A673 (cell line): ENCODE data around the gene SAMHD1. TPM values are rescaled to one million over a fixed set of nuclear protein-coding genes. Genes with fewer than 3 reads are reported as not detected.

Experiments used
- BruUV-seq: library from RNA; stranded (reverse); fragments of 400-500 nt; replicated peaks from 2 replicates; lab custom pipeline; 2021; lab: Mats Ljungman, UMichigan
- CTCF ChIA-PET: fragments of 300-600 bp; sonication (Branson Sonifier 250); formaldehyde crosslinking; loops from one replicate; lab custom pipeline; 2022; ENCODE audit warnings: antibody characterized with exemption; lab: Charles Lee
- POLR2A ChIA-PET: fragments of 300-600 bp; sonication (Branson Sonifier 250); formaldehyde crosslinking; loops from one replicate; lab custom pipeline; 2022; ENCODE audit warnings: antibody characterized with exemption; ENCODE audit not compliant: low non-redundant PET; lab: Charles Lee
- DNase-seq: peaks from one replicate; pipeline ENCODE4 v3.0.0-alpha.2; 2015; ENCODE audit warnings: low spot score
- H3K27ac ChIP-seq: fragments of 200-600 bp; sonication (generic); 2 replicates; pipeline ENCODE4 v1.5.1; 2016; ENCODE audit warnings: mixed run types, low read depth, mild to moderate bottlenecking, mixed read lengths, antibody characterized with exemption, low read length; ENCODE audit not compliant: poor library complexity, severe bottlenecking
- H3K27me3 ChIP-seq: fragments of 200-600 bp; sonication (generic); replicated peaks from 2 replicates; pipeline ENCODE4 v1.6.1; 2017; ENCODE audit warnings: mixed run types, low read depth, mild to moderate bottlenecking, mixed read lengths, antibody characterized with exemption, low read length; ENCODE audit not compliant: insufficient read depth, poor library complexity
- H3K36me3 ChIP-seq: fragments of 200-600 bp; sonication (generic); 2 replicates; pipeline ENCODE4 v1.6.1; 2016; ENCODE audit warnings: mixed run types, mild to moderate bottlenecking, mixed read lengths, antibody characterized with exemption, low read length; ENCODE audit not compliant: insufficient read depth, poor library complexity, severe bottlenecking
- H3K4me1 ChIP-seq: fragments of 200-600 bp; sonication (generic); 2 replicates; pipeline ENCODE4 v1.6.1; 2017; ENCODE audit warnings: mixed run types, mild to moderate bottlenecking, mixed read lengths, antibody characterized with exemption, low read length; ENCODE audit not compliant: insufficient read depth, poor library complexity, severe bottlenecking
- H3K4me3 ChIP-seq: fragments of 200-600 bp; sonication (generic); 2 replicates; pipeline ENCODE4 v1.5.1; 2016; ENCODE audit warnings: low read depth, mixed run types, mild to moderate bottlenecking, mixed read lengths, low read length; ENCODE audit not compliant: poor library complexity, severe bottlenecking
- H3K9me3 ChIP-seq: fragments of 200-600 bp; sonication (generic); 2 replicates; pipeline ENCODE4 v1.6.1; 2016; ENCODE audit warnings: mixed run types, low read depth, mild to moderate bottlenecking, mixed read lengths, antibody characterized with exemption, low read length; ENCODE audit not compliant: poor library complexity, severe bottlenecking
- EZH2 ChIP-seq: fragments of 200-600 bp; sonication (generic); IDR thresholded peaks from 2 replicates; pipeline ENCODE4 v1.6.1; 2017; ENCODE audit warnings: borderline replicate concordance, low read depth, mild to moderate bottlenecking, mixed read lengths, antibody characterized with exemption, low read length; ENCODE audit not compliant: poor library complexity, severe bottlenecking
- intact Hi-C: fragments of 100-400 bp; cut with micrococcal nuclease; formaldehyde crosslinking; loops from one replicate; pipeline ENCODE4 v1.10.0; 2022; ENCODE audit not compliant: unreplicated experiment
- total RNA-seq: library from RNA; stranded (reverse); gene quantifications from 2 replicates; pipeline ENCODE4 v1.2.3, GENCODE V29; 2021
- TF ChIP-seq, protein P1 (sequence below): fragments of 300-800, 200-600 bp; sonication (generic); conservative IDR thresholded peaks from 2 replicates; pipeline ENCODE4 v1.5.1; 2017; ENCODE audit warnings: low read depth, mild to moderate bottlenecking, antibody characterized with exemption, low read length, moderate library complexity, mixed read lengths

SAMHD1 gene
- total RNA-seq, 1 experiment from 2014 or later: 10.9 TPM

- CTCF ChIA-PET: no interaction called here
- POLR2A ChIA-PET: no interaction called here
- peak overlapping the region; percentile 80 for H3K4me3 ChIP-seq
- intact Hi-C loops: no loop called here
- H3K36me3 ChIP-seq: no peaks in the 10 kb centered on the region
- H3K27me3 ChIP-seq: no peaks in the 10 kb centered on the region
- H3K9me3 ChIP-seq: no peaks in the 10 kb centered on the region
- BruUV-seq: no TSS peak
- DNase-seq: no peak
- TF ChIP-seq EZH2: no peak
- TF ChIP-seq, protein P1, sequence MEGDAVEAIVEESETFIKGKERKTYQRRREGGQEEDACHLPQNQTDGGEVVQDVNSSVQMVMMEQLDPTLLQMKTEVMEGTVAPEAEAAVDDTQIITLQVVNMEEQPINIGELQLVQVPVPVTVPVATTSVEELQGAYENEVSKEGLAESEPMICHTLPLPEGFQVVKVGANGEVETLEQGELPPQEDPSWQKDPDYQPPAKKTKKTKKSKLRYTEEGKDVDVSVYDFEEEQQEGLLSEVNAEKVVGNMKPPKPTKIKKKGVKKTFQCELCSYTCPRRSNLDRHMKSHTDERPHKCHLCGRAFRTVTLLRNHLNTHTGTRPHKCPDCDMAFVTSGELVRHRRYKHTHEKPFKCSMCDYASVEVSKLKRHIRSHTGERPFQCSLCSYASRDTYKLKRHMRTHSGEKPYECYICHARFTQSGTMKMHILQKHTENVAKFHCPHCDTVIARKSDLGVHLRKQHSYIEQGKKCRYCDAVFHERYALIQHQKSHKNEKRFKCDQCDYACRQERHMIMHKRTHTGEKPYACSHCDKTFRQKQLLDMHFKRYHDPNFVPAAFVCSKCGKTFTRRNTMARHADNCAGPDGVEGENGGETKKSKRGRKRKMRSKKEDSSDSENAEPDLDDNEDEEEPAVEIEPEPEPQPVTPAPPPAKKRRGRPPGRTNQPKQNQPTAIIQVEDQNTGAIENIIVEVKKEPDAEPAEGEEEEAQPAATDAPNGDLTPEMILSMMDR: no peak
- no peak overlapping the region for H3K27ac ChIP-seq
- no peaks in the 10 kb centered on the region for H3K4me1 ChIP-seq
These were observed 651 bp upstream of the SAMHD1 start for GRCh38 chr20:36951979-36952738.

DNA sequence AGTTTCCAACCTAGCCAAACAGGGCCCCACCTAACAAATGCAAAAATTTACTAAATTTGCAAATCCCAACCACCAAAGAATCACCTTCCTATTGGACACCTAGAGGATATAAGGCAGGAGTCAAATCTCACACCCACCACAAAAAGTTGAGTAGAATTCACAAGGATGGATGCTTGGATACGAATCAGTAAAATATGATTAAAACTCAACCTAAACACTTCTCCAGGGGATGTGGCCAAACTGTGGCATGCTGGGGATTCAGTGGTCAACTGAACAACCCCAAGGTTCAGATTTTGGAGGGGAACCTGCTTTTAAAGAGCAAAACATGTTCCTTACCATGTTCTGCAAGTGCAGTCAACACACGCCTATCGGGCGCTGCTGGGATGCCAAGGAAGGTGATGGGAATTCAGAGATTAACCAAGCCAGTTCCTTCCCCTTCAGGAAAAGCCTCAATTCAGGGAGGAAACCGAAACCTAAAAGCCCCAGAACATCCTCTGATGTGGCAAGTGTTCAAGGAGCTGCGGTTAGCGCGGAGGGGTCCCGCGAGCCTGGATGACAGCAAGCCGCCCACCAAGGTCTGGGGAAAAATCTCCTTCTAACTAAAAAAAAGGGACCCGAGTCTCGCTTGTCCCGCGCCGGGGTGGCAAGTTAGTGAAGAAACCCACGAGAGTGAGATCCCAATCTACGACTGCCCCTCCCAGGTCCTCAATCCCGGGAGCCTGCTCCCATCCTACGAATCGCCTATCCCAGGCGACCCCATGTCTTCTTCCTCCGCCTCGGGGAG, 902 bp downstream of the SAMHD1 start:
- Histone ChIP-seq H3K9me3 (no peaks in the 10 kb centered on the region), H3K4me1 (no peaks in the 10 kb centered on the region), H3K36me3 (no peaks in the 10 kb centered on the region), H3K4me3 (peak overlapping the region; percentile 80), H3K27ac (no peak overlapping the region), H3K27me3 (no peaks in the 10 kb centered on the region)
- peak; percentile 32 for DNase-seq
- no peak for TF ChIP-seq EZH2
- TF ChIP-seq, protein P1: no peak
- intact Hi-C loops: no loop called here
- no TSS peak for BruUV-seq
- ChIA-PET POLR2A (no interaction called here), CTCF (no interaction called here)

DNA sequence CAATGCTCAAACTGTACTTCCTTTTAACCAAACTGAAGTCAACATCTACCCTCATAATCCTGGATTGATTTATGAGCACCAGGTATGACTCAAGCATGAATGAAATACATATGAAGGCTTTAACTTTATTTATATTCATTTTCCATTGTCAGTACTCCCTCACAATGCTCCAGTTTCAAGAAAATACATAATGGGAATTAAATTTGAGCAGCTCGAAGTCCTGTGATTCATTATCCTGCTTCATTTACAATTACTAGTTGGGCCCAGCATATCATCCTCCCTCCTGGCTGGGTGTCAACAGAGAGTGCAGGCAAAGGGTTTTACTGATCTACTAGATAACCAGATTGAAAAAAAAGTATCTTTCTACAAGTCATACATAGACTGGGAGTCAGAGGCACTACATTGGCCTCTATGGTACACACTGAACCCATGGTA, 10.1 kb downstream of the SAMHD1 start:
- H3K4me1 ChIP-seq: peaks cover 22% of the 10 kb centered on the region
- TF ChIP-seq, protein P1: no peak
- TF ChIP-seq EZH2: no peak
- intact Hi-C loops: no loop called here
- no peaks in the 10 kb centered on the region for H3K9me3 ChIP-seq
- peak; percentile 35 for DNase-seq
- ChIA-PET CTCF (no interaction called here), POLR2A (interaction anchor here (0.6 kb wide), 1 partner anchor 206 kb away, joined by 23 read pairs; no protein-coding TSS in a partner anchor)
- H3K27me3 ChIP-seq: no peaks in the 10 kb centered on the region
- no peak overlapping the region for H3K27ac ChIP-seq
- no TSS peak for BruUV-seq
- H3K36me3 ChIP-seq: no peaks in the 10 kb centered on the region
- no peak overlapping the region for H3K4me3 ChIP-seq
